Measurements from ENCODE around the gene RPP25. TPM values are rescaled to one million over a fixed set of nuclear protein-coding genes. Genes with fewer than 3 reads are reported as not detected.
A peak's percentile ranks its signal among the peaks of the same experiment; 100 is the strongest.

RPP25 gene
- total and polyA plus RNA-seq, 2 of the 13 experiments (the other 11 are each of a cell fraction or from before 2014, with no cell fraction given) = 0.05 to 0.11 TPM

DNA sequence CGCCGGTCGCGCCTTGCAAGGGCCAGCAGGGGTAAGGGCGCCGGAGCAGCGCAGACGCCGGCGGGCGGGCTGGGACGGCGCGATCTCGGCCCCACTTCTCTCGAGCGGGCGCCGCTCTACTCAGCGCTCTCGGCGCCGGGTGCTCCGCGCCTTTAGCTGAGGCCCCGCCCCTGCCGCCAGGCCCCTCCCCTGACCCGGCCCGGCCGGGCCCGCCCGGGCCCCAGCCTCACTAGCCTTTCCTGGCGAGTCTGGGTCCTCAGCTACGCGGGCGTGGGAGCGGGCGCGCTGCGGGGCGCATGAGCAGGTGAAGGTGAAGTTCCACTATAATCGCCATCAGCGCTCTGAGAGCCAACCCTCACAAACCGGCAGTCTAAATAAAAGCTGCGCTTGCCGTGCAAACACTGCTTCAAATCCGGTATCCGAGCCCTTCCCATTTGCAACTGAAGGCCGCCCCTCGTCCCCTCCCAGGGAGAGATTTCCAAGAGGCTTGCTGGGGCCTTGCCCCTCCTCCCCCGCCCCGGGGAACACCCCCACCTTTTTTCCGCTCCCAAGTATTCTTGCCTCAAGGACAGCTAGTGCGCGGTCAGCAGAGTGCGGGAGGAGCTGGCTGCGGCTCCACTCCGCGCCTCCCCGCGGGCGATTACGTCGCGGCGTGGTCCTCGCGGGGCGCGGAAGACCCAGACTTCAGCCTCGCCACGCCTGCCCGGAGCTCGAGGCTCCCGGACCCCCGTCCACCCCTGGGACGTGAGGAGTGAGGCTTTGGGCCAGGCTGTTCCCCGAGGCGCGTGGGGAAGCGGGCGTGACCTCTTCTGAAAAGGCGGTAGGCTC is at the start of gene RPP25 (continued):
- no peak for TF ChIP-seq SKIL (CRISPR knock-in tag; IDR thresholded peaks at IDR 0.05; ENCODE audit: borderline replicate concordance)
- TF ChIP-seq GZF1 (CRISPR knock-in tag; IDR thresholded peaks at IDR 0.05) = no peak
- TF ChIP-seq ZNF710 (CRISPR knock-in tag; IDR thresholded peaks at IDR 0.05; ENCODE audit: borderline replicate concordance) = no peak
- TF ChIP-seq ZNF281 (CRISPR knock-in tag; IDR thresholded peaks at IDR 0.05; ENCODE audit: borderline replicate concordance) = no peak
- no peak for TF ChIP-seq ZSCAN5A (CRISPR knock-in tag; IDR thresholded peaks at IDR 0.05; ENCODE audit: borderline replicate concordance)
- no peak for TF ChIP-seq ARID5B (CRISPR knock-in tag; IDR thresholded peaks at IDR 0.05)
- TF ChIP-seq PHF5A (CRISPR knock-in tag; IDR thresholded peaks at IDR 0.05; ENCODE audit: low read depth, unreplicated experiment) = no peak
- TF ChIP-seq, protein P1, sequence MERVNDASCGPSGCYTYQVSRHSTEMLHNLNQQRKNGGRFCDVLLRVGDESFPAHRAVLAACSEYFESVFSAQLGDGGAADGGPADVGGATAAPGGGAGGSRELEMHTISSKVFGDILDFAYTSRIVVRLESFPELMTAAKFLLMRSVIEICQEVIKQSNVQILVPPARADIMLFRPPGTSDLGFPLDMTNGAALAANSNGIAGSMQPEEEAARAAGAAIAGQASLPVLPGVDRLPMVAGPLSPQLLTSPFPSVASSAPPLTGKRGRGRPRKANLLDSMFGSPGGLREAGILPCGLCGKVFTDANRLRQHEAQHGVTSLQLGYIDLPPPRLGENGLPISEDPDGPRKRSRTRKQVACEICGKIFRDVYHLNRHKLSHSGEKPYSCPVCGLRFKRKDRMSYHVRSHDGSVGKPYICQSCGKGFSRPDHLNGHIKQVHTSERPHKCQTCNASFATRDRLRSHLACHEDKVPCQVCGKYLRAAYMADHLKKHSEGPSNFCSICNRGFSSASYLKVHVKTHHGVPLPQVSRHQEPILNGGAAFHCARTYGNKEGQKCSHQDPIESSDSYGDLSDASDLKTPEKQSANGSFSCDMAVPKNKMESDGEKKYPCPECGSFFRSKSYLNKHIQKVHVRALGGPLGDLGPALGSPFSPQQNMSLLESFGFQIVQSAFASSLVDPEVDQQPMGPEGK (CRISPR knock-in tag; IDR thresholded peaks at IDR 0.05) = 0 out of 2 replicates have a peak, but pooled peaks have one; percentile 41
- no peak for TF ChIP-seq PREB (CRISPR knock-in tag; IDR thresholded peaks at IDR 0.05)
- peak; percentile 53; the same call in 1 of the 2 replicates for TF ChIP-seq ATF7-NPFF (CRISPR knock-in tag; IDR thresholded peaks at IDR 0.05; ENCODE audit: low read depth)

Data from HepG2 (cell line).